Endothelial cell of umbilical vein (primary cell): ENCODE measurements around the gene RNPEPL1.

Source experiments
- CTCF ChIP-seq, 2 donors: IDR thresholded peaks; 1 replicate in 1 of 2; 2 replicates in 1 of 2; pipeline ENCODE4 v1.5.1; 2011; ENCODE audit warnings: low read length in 2 of 2, mild to moderate bottlenecking in 2 of 2, moderate library complexity in 2 of 2, control low read depth in 1 of 2, inconsistent platforms in 1 of 2, low read depth in 1 of 2; ENCODE audit not compliant: insufficient read depth in 1 of 2; ENCODE audit errors: extremely low read depth in 1 of 2
- EZH2 ChIP-seq: IDR thresholded peaks from 2 replicates; pipeline ENCODE4 v1.6.1; 2012; ENCODE audit warnings: borderline replicate concordance, low read depth, mild to moderate bottlenecking, moderate library complexity, low read length, inconsistent platforms; ENCODE audit not compliant: severe bottlenecking
- FOS ChIP-seq: IDR thresholded peaks from 2 replicates; pipeline ENCODE4 v1.6.1; 2011; ENCODE audit warnings: mild to moderate bottlenecking, low read length, moderate library complexity, borderline replicate concordance; ENCODE audit not compliant: insufficient read depth
- GATA2 ChIP-seq: IDR thresholded peaks from 2 replicates; pipeline ENCODE4 v1.7.0; 2011; ENCODE audit warnings: low read depth, mild to moderate bottlenecking, moderate library complexity, mixed read lengths, low read length; ENCODE audit not compliant: insufficient read length, insufficient read depth
- MAX ChIP-seq: IDR thresholded peaks from 2 replicates; pipeline ENCODE4 v1.6.1; 2011; ENCODE audit not compliant: insufficient read depth, insufficient read length
- MYC ChIP-seq: IDR thresholded peaks from one replicate; pipeline ENCODE4 v1.6.1; 2011; ENCODE audit warnings: mild to moderate bottlenecking, low read depth, low read length
- POLR2A ChIP-seq: IDR thresholded peaks from 2 replicates; pipeline ENCODE4 v1.6.1; 2012; ENCODE audit warnings: low read depth, mild to moderate bottlenecking, control low read depth, low read length
- POLR2AphosphoS5 ChIP-seq: IDR thresholded peaks from 2 replicates; pipeline ENCODE4 v1.6.1; 2012; ENCODE audit warnings: low read depth, mild to moderate bottlenecking, control low read depth, low read length, moderate library complexity; ENCODE audit not compliant: insufficient read depth

- TF ChIP-seq MAX (no peak), CTCF (IDR thresholded peaks at IDR 0.05; ENCODE audit: extremely low read depth in 1 of 2, insufficient read depth in 1 of 2, low read depth in 1 of 2, low read length in 2 of 2) (no peak), EZH2 (no peak), POLR2A (no peak), FOS (no peak), POLR2AphosphoS5 (no peak), GATA2 (no peak), MYC (no peak)
These were observed 4.8 kb downstream of the RNPEPL1 start for GRCh38 chr2:240573071-240573515.
